GM23338 (cell line): ENCODE measurements around the gene ACTL6B. TPM values are rescaled to one million over a fixed set of nuclear protein-coding genes. Genes with fewer than 3 reads are reported as not detected.
A peak's percentile ranks its signal among the peaks of the same experiment; 100 is the strongest.

Source experiments
- ATAC-seq: fragments of 200-7000 bp; cut with Tn5 transposase; 3 replicates; pipeline ENCODE4 v1.9.1; 2020
- DNase-seq: peaks from one replicate; pipeline ENCODE4 v3.0.0-alpha.2; 2015; ENCODE audit warnings: low spot score
- H2AFZ ChIP-seq: fragments of 200-600 bp; sonication (generic); 2 replicates; pipeline ENCODE4 v1.8.0; 2016; ENCODE audit warnings: antibody characterized with exemption, mild to moderate bottlenecking, moderate library complexity
- H3F3A ChIP-seq: fragments of 200-600 bp; sonication (generic); replicated peaks from 2 replicates; pipeline ENCODE4 v1.8.0; 2017; ENCODE audit warnings: antibody characterized with exemption, mixed run types, low read depth
- H3K27ac ChIP-seq: fragments of 200-600 bp; sonication (generic); 2 replicates; pipeline ENCODE4 v1.6.1; 2016; ENCODE audit warnings: low read depth
- H3K27me3 ChIP-seq: fragments of 200-600 bp; sonication (generic); 2 replicates; pipeline ENCODE4 v1.8.0; 2016; ENCODE audit warnings: mild to moderate bottlenecking, mixed run types, moderate library complexity; ENCODE audit not compliant: insufficient read depth
- H3K36me3 ChIP-seq: fragments of 200-600 bp; sonication (generic); 2 replicates; pipeline ENCODE4 v1.8.0; 2016; ENCODE audit warnings: mild to moderate bottlenecking; ENCODE audit not compliant: insufficient read depth
- H3K4me1 ChIP-seq: fragments of 200-600 bp; sonication (generic); 2 replicates; pipeline ENCODE4 v1.8.0; 2016; ENCODE audit warnings: mild to moderate bottlenecking, moderate library complexity; ENCODE audit not compliant: insufficient read depth
- H3K4me2 ChIP-seq: fragments of 200-600 bp; sonication (generic); 2 replicates; pipeline ENCODE4 v1.7.1; 2017; ENCODE audit warnings: mixed run types
- H3K4me3 ChIP-seq: fragments of 200-600 bp; sonication (generic); 2 replicates; pipeline ENCODE4 v1.6.1; 2016; ENCODE audit warnings: mixed run types
- H3K79me2 ChIP-seq: fragments of 200-600 bp; sonication (generic); replicated peaks from 2 replicates; pipeline ENCODE4 v1.8.0; 2017; ENCODE audit warnings: mild to moderate bottlenecking; ENCODE audit not compliant: insufficient read depth
- H3K9me2 ChIP-seq: fragments of 200-600 bp; sonication (generic); 2 replicates; pipeline ENCODE4 v1.8.0; 2017; ENCODE audit not compliant: insufficient read depth
- H4K20me1 ChIP-seq: fragments of 200-600 bp; sonication (generic); replicated peaks from 2 replicates; pipeline ENCODE4 v1.8.0; 2017; ENCODE audit warnings: mild to moderate bottlenecking; ENCODE audit not compliant: insufficient read depth
- H3K27ac Mint-ChIP-seq: 2 replicates; pipeline ENCODE4 v1.8.0; 2020; ENCODE audit warnings: inconsistent platforms, mild to moderate bottlenecking, moderate library complexity, mixed read lengths
- H3K27me3 Mint-ChIP-seq: 3 replicates; pipeline ENCODE4 v1.8.0; 2022; ENCODE audit warnings: low read depth, mild to moderate bottlenecking, moderate library complexity, mixed read lengths, inconsistent platforms; ENCODE audit not compliant: insufficient read depth, poor library complexity
- H3K36me3 Mint-ChIP-seq: 3 replicates; pipeline ENCODE4 v1.8.0; 2021; ENCODE audit warnings: low read depth, mild to moderate bottlenecking, inconsistent platforms, moderate library complexity, mixed read lengths
- H3K4me1 Mint-ChIP-seq: 3 replicates; pipeline ENCODE4 v1.8.0; 2020; ENCODE audit warnings: mild to moderate bottlenecking, inconsistent platforms, mixed read lengths
- H3K4me3 Mint-ChIP-seq: 3 replicates; pipeline ENCODE4 v1.8.0; 2021; ENCODE audit warnings: moderate library complexity, mild to moderate bottlenecking, inconsistent platforms, mixed read lengths
- H3K9me3 Mint-ChIP-seq: 3 replicates; pipeline ENCODE4 v1.8.0; 2020; ENCODE audit warnings: moderate library complexity, mild to moderate bottlenecking, inconsistent platforms, mixed read lengths
- CTCF ChIP-seq, 2 experiments: fragments of 200-600 bp in 1 of 2; sonication (generic) in 1 of 2; conservative IDR thresholded peaks; 2 replicates each; pipeline versions ENCODE4 v1.5.1 to v1.6.1; 2016 to 2017; ENCODE audit warnings: antibody characterized with exemption in 2 of 2, low read depth in 2 of 2, mild to moderate bottlenecking in 2 of 2, moderate library complexity in 1 of 2
- EZH2phosphoT487 ChIP-seq: fragments of 200-600 bp; sonication (generic); IDR thresholded peaks from one replicate; pipeline ENCODE4 v1.8.1; 2018; ENCODE audit warnings: antibody characterized with exemption; ENCODE audit not compliant: unreplicated experiment
- NANOG ChIP-seq: IDR thresholded peaks from 2 replicates; pipeline ENCODE4 v1.6.1; 2016; ENCODE audit warnings: antibody characterized with exemption, borderline replicate concordance
- REST ChIP-seq: IDR thresholded peaks from one replicate; pipeline ENCODE4 v1.6.1; 2018; ENCODE audit warnings: antibody characterized with exemption; ENCODE audit not compliant: unreplicated experiment
- polyA plus RNA-seq: library from polyadenylated mRNA; unstranded; fragments of >200 nt; fragmentation: Nextera tagmentation; extraction: Ambion mirVana; gene quantifications from 2 replicates; pipeline ENCODE4 v1.2.1, GENCODE V29; 2016
- total RNA-seq: library from RNA; depleted of rRNA; stranded (reverse); fragments of >200 nt; shearing (Covaris generic); gene quantifications from 2 replicates; pipeline ENCODE4 v1.2.3, GENCODE V29; 2014

ACTL6B gene
- total and polyA plus RNA-seq, 2 experiments from 2014 or later, result 0.69 to 2.5 TPM

GRCh38 chr7:100630066-100630465 is 26.2 kb downstream of the ACTL6B start:
- Histone ChIP-seq H4K20me1 (no peaks in the 10 kb centered on the region), H3F3A (peaks cover 9% of the 10 kb centered on the region; the same call in 1 of the 2 replicates), H2AFZ (no peak overlapping the region), H3K4me3 (no peak overlapping the region), H3K27me3 (peaks cover 21% of the 10 kb centered on the region), H3K36me3 (no peaks in the 10 kb centered on the region), H3K4me2 (no peak overlapping the region), H3K9me2 (no peaks in the 10 kb centered on the region), H3K4me1 (peaks cover 11% of the 10 kb centered on the region), H3K79me2 (no peaks in the 10 kb centered on the region), H3K27ac (no peak overlapping the region)
- ATAC-seq (no peak), DNase-seq (no peak)
- Mint-ChIP-seq H3K36me3 (no peaks in the 10 kb centered on the region; the same call in 2 of the 3 replicates), H3K27me3 (peaks cover 38% of the 10 kb centered on the region), H3K9me3 (no peaks in the 10 kb centered on the region; the same call in 2 of the 3 replicates), H3K27ac (no peak overlapping the region), H3K4me1 (peaks cover 8% of the 10 kb centered on the region; the same call in 2 of the 3 replicates), H3K4me3 (no peak overlapping the region; the same call in 2 of the 3 replicates)
- no peak for TF ChIP-seq NANOG

- H3K4me3 ChIP-seq, result no peak overlapping the region
- DNase-seq (peak; percentile 90), ATAC-seq (peak; percentile 55)
- no peaks in the 10 kb centered on the region for H3K9me2 ChIP-seq
- H4K20me1 ChIP-seq, result no peaks in the 10 kb centered on the region
- no peak overlapping the region for H3K4me2 ChIP-seq
- Mint-ChIP-seq H3K9me3 (no peaks in the 10 kb centered on the region; the same call in 2 of the 3 replicates), H3K4me1 (peaks cover 8% of the 10 kb centered on the region; the same call in 2 of the 3 replicates), H3K27me3 (peaks cover 35% of the 10 kb centered on the region), H3K36me3 (no peaks in the 10 kb centered on the region; the same call in 2 of the 3 replicates), H3K4me3 (peak overlapping the region; percentile 21; the same call in 1 of the 3 replicates), H3K27ac (no peak overlapping the region)
- H3K4me1 ChIP-seq, result peaks cover 12% of the 10 kb centered on the region
- peaks cover 2% of the 10 kb centered on the region; the same call in 1 of the 2 replicates for H3F3A ChIP-seq
- H2AFZ ChIP-seq, result no peak overlapping the region
- no peaks in the 10 kb centered on the region for H3K79me2 ChIP-seq
- no peaks in the 10 kb centered on the region for H3K36me3 ChIP-seq
- no peak overlapping the region for H3K27ac ChIP-seq
- peaks cover 21% of the 10 kb centered on the region for H3K27me3 ChIP-seq
- no peak for TF ChIP-seq EZH2phosphoT487
- TF ChIP-seq CTCF (conservative IDR thresholded peaks at IDR 0.05; ENCODE audit: low read depth in 2 of 2), result peak; percentile 66 to 91
- no peak for TF ChIP-seq REST
These were observed 27.0 kb downstream of the ACTL6B start for GRCh38 chr7:100629117-100629716.
